BE2C (cell line): ENCODE data around the gene GCM1.
"Not testable (repeated sequence)": the region's sequence is repeated elsewhere in the genome, so short reads cannot be mapped to it uniquely, and the experiment has no call there.

Source experiments
- DNase-seq: peaks from one replicate; pipeline ENCODE4 v3.0.0-alpha.2; 2020
- H3K27me3 ChIP-seq: fragments of 250-450 bp; sonication (Bioruptor Pico); 2 replicates; pipeline ENCODE4 v1.5.1; 2020; ENCODE audit warnings: mild to moderate bottlenecking
- H3K36me3 ChIP-seq: fragments of 250-450 bp; sonication (Bioruptor Pico); 2 replicates; pipeline ENCODE4 v1.5.1; 2020; ENCODE audit warnings: mild to moderate bottlenecking
- H3K4me1 ChIP-seq: fragments of 250-450 bp; sonication (Bioruptor Pico); 2 replicates; pipeline ENCODE4 v1.5.1; 2020
- H3K4me3 ChIP-seq: 2 replicates; pipeline ENCODE4 v1.5.1; 2011; ENCODE audit warnings: low read depth, low read length
- H3K9me3 ChIP-seq: fragments of 250-450 bp; sonication (Bioruptor Pico); 2 replicates; pipeline ENCODE4 v1.5.1; 2020
- TF ChIP-seq, protein P1 (sequence below): IDR thresholded peaks from 2 replicates; pipeline ENCODE4 v1.5.1; 2012; ENCODE audit warnings: mild to moderate bottlenecking, low read depth, low read length

Gene GCM1

DNA sequence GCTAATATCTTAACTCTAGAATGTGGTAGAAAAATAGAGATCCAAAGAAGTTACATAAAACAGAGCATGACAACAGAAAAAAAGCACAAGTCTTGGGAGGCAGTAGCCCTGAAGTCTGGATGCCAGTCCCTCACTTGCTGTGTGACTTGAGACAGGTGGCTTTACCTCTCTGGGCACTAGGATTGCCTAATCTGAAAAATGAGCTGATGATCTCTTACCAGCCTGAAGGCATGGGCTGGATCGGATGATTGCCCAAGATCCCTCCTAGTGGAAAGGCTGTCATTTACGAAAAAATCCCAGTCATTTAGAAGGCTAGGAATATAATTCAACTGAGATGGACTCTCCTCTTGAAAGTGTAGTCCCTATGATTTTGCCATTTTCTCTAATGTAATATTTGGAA lies 10.9 kb upstream of the GCM1 start:
- Histone ChIP-seq H3K4me1 (no peaks in the 10 kb centered on the region), H3K9me3 (no peaks in the 10 kb centered on the region), H3K36me3 (no peaks in the 10 kb centered on the region), H3K27me3 (peaks cover 4% of the 10 kb centered on the region; the same call in 1 of the 2 replicates), H3K4me3 (no peak overlapping the region)
- no peak for DNase-seq
- TF ChIP-seq, protein P1, sequence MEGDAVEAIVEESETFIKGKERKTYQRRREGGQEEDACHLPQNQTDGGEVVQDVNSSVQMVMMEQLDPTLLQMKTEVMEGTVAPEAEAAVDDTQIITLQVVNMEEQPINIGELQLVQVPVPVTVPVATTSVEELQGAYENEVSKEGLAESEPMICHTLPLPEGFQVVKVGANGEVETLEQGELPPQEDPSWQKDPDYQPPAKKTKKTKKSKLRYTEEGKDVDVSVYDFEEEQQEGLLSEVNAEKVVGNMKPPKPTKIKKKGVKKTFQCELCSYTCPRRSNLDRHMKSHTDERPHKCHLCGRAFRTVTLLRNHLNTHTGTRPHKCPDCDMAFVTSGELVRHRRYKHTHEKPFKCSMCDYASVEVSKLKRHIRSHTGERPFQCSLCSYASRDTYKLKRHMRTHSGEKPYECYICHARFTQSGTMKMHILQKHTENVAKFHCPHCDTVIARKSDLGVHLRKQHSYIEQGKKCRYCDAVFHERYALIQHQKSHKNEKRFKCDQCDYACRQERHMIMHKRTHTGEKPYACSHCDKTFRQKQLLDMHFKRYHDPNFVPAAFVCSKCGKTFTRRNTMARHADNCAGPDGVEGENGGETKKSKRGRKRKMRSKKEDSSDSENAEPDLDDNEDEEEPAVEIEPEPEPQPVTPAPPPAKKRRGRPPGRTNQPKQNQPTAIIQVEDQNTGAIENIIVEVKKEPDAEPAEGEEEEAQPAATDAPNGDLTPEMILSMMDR: no peak

- not testable (repeated sequence) for DNase-seq, H3K9me3 ChIP-seq, H3K4me3 ChIP-seq, H3K36me3 ChIP-seq, H3K27me3 ChIP-seq, H3K4me1 ChIP-seq
These were observed 9.4 kb upstream of the GCM1 start for GRCh38 chr6:53158076-53158475.

GRCh38 chr6:53155279-53155678 lies 6.6 kb upstream of the GCM1 start:
- H3K4me1 ChIP-seq, H3K27me3 ChIP-seq, DNase-seq, H3K9me3 ChIP-seq, H3K36me3 ChIP-seq, H3K4me3 ChIP-seq: not testable (repeated sequence)

GRCh38 chr6:53154794-53155193 lies 6.2 kb upstream of the GCM1 start:
- H3K9me3 ChIP-seq: no peaks in the 10 kb centered on the region
- no peaks in the 10 kb centered on the region; the same call in 1 of the 2 replicates for H3K27me3 ChIP-seq
- no peak overlapping the region for H3K4me3 ChIP-seq
- TF ChIP-seq, protein P1: no peak
- no peaks in the 10 kb centered on the region for H3K4me1 ChIP-seq
- DNase-seq: no peak
- no peaks in the 10 kb centered on the region for H3K36me3 ChIP-seq

- no peaks in the 10 kb centered on the region for H3K9me3 ChIP-seq
- TF ChIP-seq, protein P1: no peak
- H3K4me3 ChIP-seq: no peak overlapping the region
- no peaks in the 10 kb centered on the region for H3K36me3 ChIP-seq
- DNase-seq: no peak
- H3K27me3 ChIP-seq: no peaks in the 10 kb centered on the region; the same call in 1 of the 2 replicates
- no peaks in the 10 kb centered on the region for H3K4me1 ChIP-seq
These were observed 5.4 kb upstream of the GCM1 start for GRCh38 chr6:53154071-53154470.

GRCh38 chr6:53152576-53152975 lies 3.9 kb upstream of the GCM1 start:
- Histone ChIP-seq H3K27me3 (no peaks in the 10 kb centered on the region; the same call in 1 of the 2 replicates), H3K9me3 (no peaks in the 10 kb centered on the region), H3K4me1 (no peaks in the 10 kb centered on the region), H3K36me3 (no peaks in the 10 kb centered on the region), H3K4me3 (no peak overlapping the region)
- TF ChIP-seq, protein P1: no peak
- DNase-seq: no peak

GRCh38 chr6:53151676-53152075 lies 3.0 kb upstream of the GCM1 start:
- H3K4me1 ChIP-seq: no peaks in the 10 kb centered on the region
- no peak overlapping the region for H3K4me3 ChIP-seq
- H3K27me3 ChIP-seq: no peaks in the 10 kb centered on the region; the same call in 1 of the 2 replicates
- H3K36me3 ChIP-seq: no peaks in the 10 kb centered on the region
- no peaks in the 10 kb centered on the region for H3K9me3 ChIP-seq
- peak; percentile 16 for DNase-seq
- TF ChIP-seq, protein P1: peak; percentile 49
